ENCODE data around the gene SYNDIG1.

Gene SYNDIG1

GRCh38 chr20:24470746-24471582 lies 1.5 kb downstream of the SYNDIG1 start:
- no peak for DNase-seq (ENCODE audit: low read depth, low spot score)

GRCh38 chr20:24472426-24472825 lies 3.0 kb downstream of the SYNDIG1 start:
- no peak for DNase-seq (ENCODE audit: low read depth, low spot score)

- DNase-seq (ENCODE audit: low read depth, low spot score) = no peak
Measured at GRCh38 chr20:24473435-24474223, 4.2 kb downstream of the SYNDIG1 start.

- no peak for DNase-seq (ENCODE audit: low read depth, low spot score)
Measured at GRCh38 chr20:24477831-24478547, 8.6 kb downstream of the SYNDIG1 start.

GRCh38 chr20:24478584-24478983 lies 9.2 kb downstream of the SYNDIG1 start:
- DNase-seq (ENCODE audit: low read depth, low spot score) = no peak

- no peak for DNase-seq (ENCODE audit: low read depth, low spot score)
Measured at GRCh38 chr20:24479106-24479505, 9.7 kb downstream of the SYNDIG1 start.

GRCh38 chr20:24479595-24479994 lies 10.2 kb downstream of the SYNDIG1 start:
- DNase-seq (ENCODE audit: low read depth, low spot score) = no peak

- DNase-seq (ENCODE audit: low read depth, low spot score) = no peak
Measured at GRCh38 chr20:24480509-24480908, 11.1 kb downstream of the SYNDIG1 start.

GRCh38 chr20:24481173-24481572 lies 11.7 kb downstream of the SYNDIG1 start:
- DNase-seq (ENCODE audit: low read depth, low spot score) = no peak

GRCh38 chr20:24483435-24484080 lies 14.1 kb downstream of the SYNDIG1 start:
- no peak for DNase-seq (ENCODE audit: low read depth, low spot score)

- DNase-seq (ENCODE audit: low read depth, low spot score) = no peak
Measured at GRCh38 chr20:24484081-24484450, 14.6 kb downstream of the SYNDIG1 start.

- DNase-seq (ENCODE audit: low read depth, low spot score) = no peak
Measured at GRCh38 chr20:24485981-24486380, 16.6 kb downstream of the SYNDIG1 start.

- DNase-seq (ENCODE audit: low read depth, low spot score) = no peak
Measured at GRCh38 chr20:24487240-24487639, 17.8 kb downstream of the SYNDIG1 start.

- no peak for DNase-seq (ENCODE audit: low read depth, low spot score)
Measured at GRCh38 chr20:24487648-24488047, 18.2 kb downstream of the SYNDIG1 start.

- no peak for DNase-seq (ENCODE audit: low read depth, low spot score)
Measured at GRCh38 chr20:24488064-24488799, 18.8 kb downstream of the SYNDIG1 start.

- no peak for DNase-seq (ENCODE audit: low read depth, low spot score)
Measured at GRCh38 chr20:24488800-24489175, 19.4 kb downstream of the SYNDIG1 start.

GRCh38 chr20:24489193-24489592 lies 19.8 kb downstream of the SYNDIG1 start:
- DNase-seq (ENCODE audit: low read depth, low spot score) = no peak

- DNase-seq (ENCODE audit: low read depth, low spot score) = no peak
Measured at GRCh38 chr20:24489631-24490260, 20.3 kb downstream of the SYNDIG1 start.

GRCh38 chr20:24490598-24490997 lies 21.2 kb downstream of the SYNDIG1 start:
- DNase-seq (ENCODE audit: low read depth, low spot score) = no peak

- no peak for DNase-seq (ENCODE audit: low read depth, low spot score)
Measured at GRCh38 chr20:24491041-24491756, 21.8 kb downstream of the SYNDIG1 start.

All from activated CD4-positive, CD25-positive, alpha-beta regulatory T cell treated with anti-CD3 and anti-CD28 coated beads, Interleukin-2, amount 50 U/mL, for 16 hours (primary cell).